GM21737 (cell line): ENCODE measurements around the gene ANAPC7.
"Not testable (repeated sequence)": the region's sequence is repeated elsewhere in the genome, so short reads cannot be mapped to it uniquely, and the experiment has no call there.

Experiments
- ATAC-seq: cut with Tn5 transposase; IDR thresholded peaks from one replicate; pipeline ENCODE4 v1.9.1; 2021; ENCODE audit warnings: mild to moderate bottlenecking, moderate library complexity; ENCODE audit not compliant: unreplicated experiment

Gene ANAPC7

GRCh38 chr12:110403146-110403975, at the start of gene ANAPC7:
Gene ANAPC7, minus strand, starts transcription at chr12:110403708. Its CDS starts 81 bp downstream, at chr12:110403627.
- peak; percentile 73 for ATAC-seq

GRCh38 chr12:110451263-110451662, 47.8 kb upstream of the ANAPC7 start:
- no peak for ATAC-seq

- peak; percentile 94 for ATAC-seq
Observed at GRCh38 chr12:110449799-110450497, 46.4 kb upstream of the ANAPC7 start, which contains the start of gene ARPC3. Gene ARPC3, minus strand, starts transcription at chr12:110450337. Its CDS starts 77 bp downstream, at chr12:110450260.

- no peak for ATAC-seq
Observed at GRCh38 chr12:110444455-110444854, 40.9 kb upstream of the ANAPC7 start.

- ATAC-seq, result no peak
Observed at GRCh38 chr12:110436231-110436630, 32.7 kb upstream of the ANAPC7 start.

- ATAC-seq, result no peak
Observed at GRCh38 chr12:110431957-110432587, 28.6 kb upstream of the ANAPC7 start.

- ATAC-seq, result not testable (repeated sequence)
Observed at GRCh38 chr12:110429676-110430075, 26.2 kb upstream of the ANAPC7 start.

- ATAC-seq, result no peak
Observed at GRCh38 chr12:110426406-110426805, 22.9 kb upstream of the ANAPC7 start.

GRCh38 chr12:110424237-110424636, 20.7 kb upstream of the ANAPC7 start:
- no peak for ATAC-seq

GRCh38 chr12:110421701-110422100, 18.2 kb upstream of the ANAPC7 start:
- no peak for ATAC-seq

GRCh38 chr12:110421159-110421661, 17.7 kb upstream of the ANAPC7 start:
- ATAC-seq, result no peak

GRCh38 chr12:110420644-110421043, 17.1 kb upstream of the ANAPC7 start:
- ATAC-seq, result not testable (repeated sequence)

GRCh38 chr12:110417113-110417512, 13.6 kb upstream of the ANAPC7 start:
- ATAC-seq, result not testable (repeated sequence)

GRCh38 chr12:110410086-110410485, 6.6 kb upstream of the ANAPC7 start:
- not testable (repeated sequence) for ATAC-seq

- ATAC-seq, result not testable (repeated sequence)
Observed at GRCh38 chr12:110405126-110405662, 1.7 kb upstream of the ANAPC7 start.

- ATAC-seq, result no peak
Observed at GRCh38 chr12:110403976-110404682, 621 bp upstream of the ANAPC7 start.

- no peak for ATAC-seq
Observed at GRCh38 chr12:110382683-110383082, 20.8 kb downstream of the ANAPC7 start.

- no peak for ATAC-seq
Observed at GRCh38 chr12:110379631-110380030, 23.9 kb downstream of the ANAPC7 start.

- no peak for ATAC-seq
Observed at GRCh38 chr12:110379197-110379596, 24.3 kb downstream of the ANAPC7 start.

GRCh38 chr12:110378131-110378790, 25.2 kb downstream of the ANAPC7 start:
- not testable (repeated sequence) for ATAC-seq
